Mesendoderm (in vitro differentiated cells): ENCODE data around the gene P2RY2.

Source experiments
- DNase-seq: peaks from one replicate; pipeline ENCODE4 v3.0.0; 2013
- H2AK5ac ChIP-seq: 2 replicates; pipeline ENCODE4 v1.6.1; 2013; ENCODE audit warnings: low read length, inconsistent platforms
- H2BK120ac ChIP-seq: 2 replicates; pipeline ENCODE4 v1.6.1; 2013; ENCODE audit warnings: low read depth, mild to moderate bottlenecking, low read length, moderate library complexity, mixed read lengths
- H2BK15ac ChIP-seq: replicated peaks from 2 replicates; pipeline ENCODE4 v1.6.1; 2013; ENCODE audit warnings: low read depth, mild to moderate bottlenecking, moderate library complexity
- H2BK5ac ChIP-seq: 2 replicates; pipeline ENCODE4 v1.6.1; 2013; ENCODE audit warnings: low read length, inconsistent platforms
- H3K18ac ChIP-seq: 2 replicates; pipeline ENCODE4 v1.6.1; 2013; ENCODE audit warnings: mild to moderate bottlenecking, low read length, mixed read lengths
- H3K23ac ChIP-seq: one replicate; pipeline ENCODE4 v1.6.1; 2013; ENCODE audit warnings: low read length
- H3K27ac ChIP-seq: 2 replicates; pipeline ENCODE4 v1.5.1; 2013; ENCODE audit warnings: low read depth, mild to moderate bottlenecking, inconsistent platforms, low read length, moderate library complexity
- H3K27me3 ChIP-seq: 2 replicates; pipeline ENCODE4 v1.6.1; 2013; ENCODE audit warnings: low read length, control low read depth, mild to moderate bottlenecking, inconsistent platforms; ENCODE audit not compliant: insufficient read depth, poor library complexity
- H3K36me3 ChIP-seq: 2 replicates; pipeline ENCODE4 v1.6.1; 2013; ENCODE audit warnings: low read length, inconsistent platforms; ENCODE audit not compliant: control insufficient read depth, insufficient read depth
- H3K4ac ChIP-seq: one replicate; pipeline ENCODE4 v1.6.1; 2013; ENCODE audit warnings: low read depth, mild to moderate bottlenecking, low read length, moderate library complexity
- H3K4me1 ChIP-seq: 2 replicates; pipeline ENCODE4 v1.6.1; 2013; ENCODE audit warnings: low read depth, low read length, inconsistent platforms; ENCODE audit not compliant: control insufficient read depth
- H3K4me2 ChIP-seq: 2 replicates; pipeline ENCODE4 v1.6.1; 2013; ENCODE audit warnings: low read length
- H3K4me3 ChIP-seq: 2 replicates; pipeline ENCODE4 v1.5.1; 2013; ENCODE audit warnings: mild to moderate bottlenecking, low read length
- H3K56ac ChIP-seq: one replicate; pipeline ENCODE4 v1.6.1; 2013; ENCODE audit warnings: low read length
- H3K79me1 ChIP-seq: 2 replicates; pipeline ENCODE4 v1.6.1; 2013; ENCODE audit warnings: low read length, inconsistent platforms
- H3K79me2 ChIP-seq: 2 replicates; pipeline ENCODE4 v1.6.1; 2013; ENCODE audit warnings: mild to moderate bottlenecking, low read length; ENCODE audit not compliant: control insufficient read depth, insufficient read depth
- H3K9ac ChIP-seq: 2 replicates; pipeline ENCODE4 v1.6.1; 2013; ENCODE audit warnings: low read length, inconsistent platforms
- H4K5ac ChIP-seq: one replicate; pipeline ENCODE4 v1.6.1; 2013; ENCODE audit warnings: low read length
- H4K8ac ChIP-seq: one replicate; pipeline ENCODE4 v1.6.1; 2013; ENCODE audit warnings: low read depth, mild to moderate bottlenecking, control low read depth, low read length, moderate library complexity
- WGBS: extraction: QIAGEN DNeasy Blood & Tissue Kit; methylation state at CpG from one replicate; pipeline ENCODE4 v1.1.7; 2013; ENCODE audit warnings: low lambda C conversion rate, missing lambda C conversion rate; ENCODE audit not compliant: insufficient coverage; ENCODE audit errors: extremely low coverage; 5-methylcytosine and 5-hydroxymethylcytosine counted together

Gene P2RY2

DNA sequence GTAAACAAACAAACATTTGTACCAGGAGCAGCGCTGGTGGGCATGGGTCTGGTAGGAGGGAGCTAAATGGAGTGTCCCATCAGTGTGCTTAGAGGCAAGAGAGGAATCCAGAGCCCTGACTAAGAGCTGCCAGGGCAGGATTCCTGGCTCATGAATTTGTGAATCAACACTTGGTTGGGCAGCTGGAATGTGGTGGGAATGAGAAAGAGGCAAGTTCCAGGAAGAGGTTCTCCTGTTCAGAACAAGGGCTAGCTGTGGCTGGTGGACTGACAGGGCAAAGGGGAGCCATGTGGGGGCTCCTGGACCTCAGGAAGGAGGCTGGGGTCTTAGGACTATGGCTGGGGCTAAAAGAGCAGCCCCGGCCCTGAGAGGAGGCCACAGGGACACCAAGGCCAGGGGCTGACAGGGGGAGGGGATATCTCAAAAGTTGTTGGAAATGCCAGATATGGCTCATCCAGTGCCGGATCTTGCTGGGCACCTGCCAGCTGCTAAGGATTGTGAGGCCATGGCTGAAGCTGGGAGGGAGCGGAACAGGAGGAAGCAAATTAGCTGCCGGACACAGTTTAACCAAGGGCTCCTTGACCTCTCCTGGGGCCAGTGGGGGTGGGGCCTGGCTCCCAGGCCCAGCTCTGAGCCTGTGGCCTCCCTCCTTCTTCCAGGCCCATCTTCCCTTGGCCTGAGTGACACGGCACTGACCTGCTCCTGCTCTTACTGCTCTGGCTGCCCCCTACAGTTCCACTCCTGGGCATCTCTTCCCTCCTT is 39.4 kb downstream of the P2RY2 start:
- no CpG with 5 or more reads among the region's 6 CpGs for WGBS
- peak; percentile 67 for DNase-seq
- H3K27ac ChIP-seq = no peak overlapping the region

DNA sequence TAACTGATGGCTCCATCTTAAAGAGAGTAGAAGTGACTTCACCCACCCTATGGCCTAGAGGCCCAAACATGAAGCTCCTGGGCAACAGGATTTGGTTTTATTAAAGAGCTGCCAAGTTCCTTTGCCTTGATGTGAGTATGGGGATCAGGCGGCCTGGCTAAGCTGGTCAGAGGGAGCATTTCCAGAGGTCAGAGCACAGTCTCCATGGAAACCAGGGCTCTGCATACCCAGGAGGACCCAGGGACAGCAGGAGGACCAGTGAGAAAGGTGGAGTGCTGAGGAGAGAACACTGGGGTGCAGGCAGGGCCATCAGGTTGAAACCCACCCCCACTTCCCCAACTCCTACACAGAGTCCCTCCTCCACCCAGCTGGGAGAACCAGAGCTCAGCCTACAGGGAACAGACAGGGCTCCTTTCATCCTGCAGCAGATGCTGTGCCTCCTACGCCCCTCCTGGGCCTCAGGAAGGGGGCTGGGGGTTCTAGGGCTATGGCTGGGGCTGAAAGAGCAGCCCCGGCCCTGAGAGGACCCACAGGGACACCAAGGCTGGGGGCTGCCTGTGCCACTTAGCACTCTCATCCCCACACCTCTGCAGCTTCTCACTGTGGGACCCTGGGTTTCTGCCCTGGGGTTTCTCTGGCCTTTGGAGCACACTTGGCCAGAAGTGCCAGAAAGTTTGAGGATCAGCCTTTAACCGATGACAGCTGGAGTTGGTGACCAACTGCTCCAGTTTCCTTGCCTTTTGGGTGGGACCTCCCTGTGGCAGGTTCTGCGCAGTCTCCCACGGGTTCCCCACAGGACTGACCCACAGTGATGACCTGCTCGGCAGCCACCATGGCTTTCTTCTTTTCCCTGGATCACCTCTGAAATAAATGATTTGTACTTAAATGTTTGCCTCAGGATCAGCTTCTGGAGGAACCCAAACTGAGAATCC is 40.3 kb downstream of the P2RY2 start:
- Histone ChIP-seq H3K27ac (no peak overlapping the region), H3K18ac (no peak overlapping the region), H3K79me2 (no peaks in the 10 kb centered on the region), H2AK5ac (no peak overlapping the region), H3K79me1 (no peaks in the 10 kb centered on the region), H3K4ac (no peak overlapping the region), H3K27me3 (no peaks in the 10 kb centered on the region), H3K36me3 (no peaks in the 10 kb centered on the region), H3K23ac (no peak overlapping the region), H3K56ac (no peak overlapping the region), H2BK15ac (no peak overlapping the region), H3K4me1 (no peaks in the 10 kb centered on the region), H3K9ac (no peak overlapping the region), H4K5ac (no peak overlapping the region), H4K8ac (no peak overlapping the region), H3K4me3 (no peak overlapping the region), H3K4me2 (no peak overlapping the region), H2BK120ac (no peak overlapping the region), H2BK5ac (no peak overlapping the region)
- no peak for DNase-seq
- no CpG with 5 or more reads among the region's 7 CpGs for WGBS

More for the DNA sequence above, 39.4 kb downstream of the P2RY2 start:
- Histone ChIP-seq H3K4me3 (no peak overlapping the region), H3K4me2 (no peak overlapping the region), H3K79me1 (no peaks in the 10 kb centered on the region), H3K36me3 (no peaks in the 10 kb centered on the region), H2BK15ac (no peak overlapping the region), H2BK120ac (no peak overlapping the region), H3K18ac (no peak overlapping the region), H2AK5ac (no peak overlapping the region), H4K5ac (no peak overlapping the region), H3K27me3 (no peaks in the 10 kb centered on the region), H3K4me1 (no peaks in the 10 kb centered on the region), H3K79me2 (no peaks in the 10 kb centered on the region), H3K23ac (no peak overlapping the region), H3K56ac (no peak overlapping the region), H3K4ac (no peak overlapping the region), H2BK5ac (no peak overlapping the region), H4K8ac (no peak overlapping the region), H3K9ac (no peak overlapping the region)

DNA sequence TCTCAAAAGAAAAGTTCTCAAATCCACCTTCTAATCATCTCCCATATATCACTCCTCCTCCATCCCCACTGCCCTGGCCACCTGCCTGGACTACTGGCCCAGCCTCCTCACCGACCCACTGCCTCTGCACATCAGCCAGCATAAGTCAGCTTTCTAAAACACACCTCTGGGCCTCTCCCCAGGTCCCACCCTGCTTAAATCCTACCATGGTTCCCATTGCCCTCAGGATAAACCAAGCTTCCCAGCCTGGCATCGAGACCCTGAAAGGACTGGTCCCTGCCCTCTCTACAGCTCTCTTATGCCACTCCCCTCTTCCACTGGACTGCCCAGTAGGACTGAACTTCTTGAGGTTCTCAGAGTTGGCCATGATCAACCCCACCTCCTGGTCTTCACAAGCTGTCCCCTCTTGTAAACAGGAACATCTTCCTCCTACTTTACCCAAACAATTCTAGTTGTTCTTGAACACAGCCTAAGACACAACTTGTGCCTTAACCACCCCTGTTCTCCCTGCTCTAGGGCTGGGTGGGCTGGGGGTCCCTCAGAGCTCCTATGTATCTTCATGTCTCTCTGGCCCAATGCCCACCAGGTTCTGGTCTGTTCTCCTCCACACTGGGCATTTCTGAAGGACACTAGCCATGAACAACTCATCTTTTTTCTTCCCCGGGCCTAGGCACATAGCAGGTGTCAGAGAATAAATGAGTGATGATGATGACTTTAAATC is 41.5 kb downstream of the P2RY2 start:
- Histone ChIP-seq H2AK5ac (no peak overlapping the region), H3K79me1 (no peaks in the 10 kb centered on the region), H4K5ac (no peak overlapping the region), H3K4ac (no peak overlapping the region), H3K4me3 (no peak overlapping the region), H3K27ac (no peak overlapping the region), H2BK120ac (no peak overlapping the region), H3K27me3 (no peaks in the 10 kb centered on the region), H3K4me2 (no peak overlapping the region), H3K23ac (no peak overlapping the region), H3K79me2 (no peaks in the 10 kb centered on the region), H3K36me3 (no peaks in the 10 kb centered on the region), H2BK15ac (no peak overlapping the region), H3K9ac (no peak overlapping the region), H3K56ac (no peak overlapping the region), H2BK5ac (no peak overlapping the region), H3K4me1 (no peaks in the 10 kb centered on the region), H4K8ac (no peak overlapping the region), H3K18ac (no peak overlapping the region)
- no CpG with 5 or more reads among the region's 3 CpGs for WGBS
- DNase-seq = no peak

DNA sequence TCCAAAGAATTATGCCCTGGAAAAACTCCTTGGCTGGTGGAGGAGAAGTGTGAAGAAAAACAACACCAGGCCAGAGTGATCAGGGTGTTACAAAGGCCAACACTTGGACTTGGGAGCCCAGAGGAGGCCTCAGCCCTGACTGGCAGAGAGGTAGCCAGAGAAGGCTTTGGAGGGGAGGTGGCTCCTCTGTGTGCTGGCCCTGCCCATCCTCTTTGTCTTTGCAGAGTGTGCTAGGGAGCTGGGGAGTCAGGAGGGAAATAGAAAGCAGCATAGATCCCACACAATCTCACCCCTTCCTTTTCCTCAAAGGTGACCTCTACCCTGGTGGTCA is 42.0 kb downstream of the P2RY2 start:
- no peaks in the 10 kb centered on the region for H3K36me3 ChIP-seq
- no peaks in the 10 kb centered on the region for H3K4me1 ChIP-seq
- H3K79me2 ChIP-seq = no peaks in the 10 kb centered on the region
- H3K9ac ChIP-seq = no peak overlapping the region
- no peak overlapping the region for H4K8ac ChIP-seq
- no peak overlapping the region for H3K27ac ChIP-seq
- H3K27me3 ChIP-seq = peaks cover 2% of the 10 kb centered on the region
- no peak overlapping the region for H3K4ac ChIP-seq
- no peak for DNase-seq
- H3K79me1 ChIP-seq = no peaks in the 10 kb centered on the region
- no peak overlapping the region for H3K56ac ChIP-seq
- H3K4me3 ChIP-seq = no peak overlapping the region
- no peak overlapping the region for H3K18ac ChIP-seq
- H2BK120ac ChIP-seq = no peak overlapping the region
- no peak overlapping the region for H2BK5ac ChIP-seq
- no peak overlapping the region for H3K23ac ChIP-seq
- no peak overlapping the region for H4K5ac ChIP-seq
- no peak overlapping the region for H2AK5ac ChIP-seq
- H3K4me2 ChIP-seq = no peak overlapping the region
- no peak overlapping the region for H2BK15ac ChIP-seq

DNA sequence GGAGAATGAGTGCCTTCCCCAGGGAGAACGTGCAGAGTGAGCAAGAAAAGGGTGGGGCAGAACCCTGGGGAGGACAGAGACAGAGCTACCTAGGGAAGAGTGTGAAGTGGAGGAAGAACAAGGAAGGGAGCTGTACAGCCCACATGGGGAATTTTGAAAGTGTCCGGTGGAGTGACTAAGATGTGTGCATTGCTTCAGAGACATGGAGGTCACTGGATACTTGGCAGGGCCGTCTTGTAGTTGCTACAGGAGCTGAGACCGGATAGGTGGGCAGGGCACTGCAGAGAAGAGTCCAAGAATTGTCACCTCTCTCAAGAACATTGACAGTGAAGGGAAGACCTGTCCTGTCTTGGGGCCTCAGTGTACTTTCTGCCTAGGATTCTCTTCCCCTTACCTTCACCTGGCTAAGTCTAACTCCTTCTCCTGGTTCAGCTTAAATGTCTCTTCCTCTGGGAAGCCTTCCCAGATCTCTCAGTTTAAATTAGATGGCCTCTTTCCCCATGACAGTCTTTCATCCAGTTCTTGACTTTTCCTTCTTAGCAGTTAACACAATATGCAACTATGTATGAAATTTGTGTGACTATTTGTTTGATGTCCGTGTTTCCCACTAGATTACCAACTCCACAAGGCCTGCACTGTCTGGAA is 44.9 kb downstream of the P2RY2 start:
- Histone ChIP-seq H4K8ac (no peak overlapping the region), H3K27ac (no peak overlapping the region), H3K27me3 (peaks cover 2% of the 10 kb centered on the region), H3K4ac (no peak overlapping the region), H2AK5ac (no peak overlapping the region), H3K9ac (no peak overlapping the region), H2BK15ac (no peak overlapping the region), H3K56ac (no peak overlapping the region), H3K4me3 (no peak overlapping the region), H2BK5ac (no peak overlapping the region), H3K79me2 (no peaks in the 10 kb centered on the region), H3K18ac (no peak overlapping the region), H3K4me1 (no peaks in the 10 kb centered on the region), H2BK120ac (no peak overlapping the region), H3K79me1 (no peaks in the 10 kb centered on the region), H3K36me3 (no peaks in the 10 kb centered on the region), H4K5ac (no peak overlapping the region), H3K4me2 (no peak overlapping the region), H3K23ac (no peak overlapping the region)
- no peak for DNase-seq
- WGBS = no CpG with 5 or more reads among the region's 5 CpGs
